Hepatocyte (in vitro differentiated cells): ENCODE results near the gene CEP295NL.

Source experiments
- EZH2 ChIP-seq: fragments of 200-600 bp; sonication (generic); IDR thresholded peaks from 2 replicates; pipeline ENCODE4 v1.6.1; 2016; ENCODE audit warnings: antibody characterized with exemption, mild to moderate bottlenecking, borderline replicate concordance
- EZH2phosphoT487 ChIP-seq: fragments of 200-600 bp; sonication (generic); IDR thresholded peaks from one replicate; pipeline ENCODE4 v1.6.1; 2018; ENCODE audit warnings: antibody characterized with exemption, mild to moderate bottlenecking, low read depth, moderate library complexity; ENCODE audit not compliant: unreplicated experiment, severe bottlenecking
- TF ChIP-seq, protein P1 (sequence below): fragments of 200-600 bp; sonication (generic); IDR thresholded peaks from 2 replicates; pipeline ENCODE4 v1.5.1; 2016; ENCODE audit warnings: antibody characterized with exemption, mild to moderate bottlenecking; ENCODE audit not compliant: poor library complexity

DNA sequence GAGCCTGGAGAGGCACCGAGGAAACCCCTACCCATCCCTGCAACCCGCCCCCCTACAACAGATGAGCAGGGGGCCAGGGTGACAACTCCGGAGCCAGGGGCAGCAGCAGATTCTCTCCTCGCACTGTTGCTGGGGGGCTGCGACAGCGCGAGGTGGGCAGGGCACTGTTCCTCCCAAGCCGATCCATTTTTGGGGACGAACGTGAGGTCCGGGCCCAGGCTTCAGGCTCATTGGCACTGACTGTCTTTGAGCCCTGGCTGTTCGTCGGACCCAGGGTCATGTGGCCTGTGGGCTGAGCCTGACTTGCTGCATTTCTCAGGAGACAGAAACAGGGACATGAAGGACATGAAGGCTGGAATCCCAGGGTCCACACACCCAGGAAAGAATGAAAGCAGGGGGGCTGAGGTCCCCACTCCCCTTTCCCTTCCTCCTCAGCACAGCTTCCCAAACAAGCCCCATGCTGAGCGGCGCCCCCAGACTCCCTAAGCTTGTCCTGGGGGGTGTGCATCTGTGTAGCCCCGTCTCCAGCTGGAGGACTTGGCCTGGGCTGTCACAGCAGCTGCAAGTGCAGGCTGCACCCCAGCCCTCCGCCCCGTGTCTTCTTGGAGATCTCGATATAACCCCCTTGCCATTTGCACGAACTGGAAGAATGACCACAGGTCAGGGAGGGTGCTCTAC, 18.7 kb downstream of the CEP295NL start:
- TF ChIP-seq EZH2, result no peak
- TF ChIP-seq, protein P1, sequence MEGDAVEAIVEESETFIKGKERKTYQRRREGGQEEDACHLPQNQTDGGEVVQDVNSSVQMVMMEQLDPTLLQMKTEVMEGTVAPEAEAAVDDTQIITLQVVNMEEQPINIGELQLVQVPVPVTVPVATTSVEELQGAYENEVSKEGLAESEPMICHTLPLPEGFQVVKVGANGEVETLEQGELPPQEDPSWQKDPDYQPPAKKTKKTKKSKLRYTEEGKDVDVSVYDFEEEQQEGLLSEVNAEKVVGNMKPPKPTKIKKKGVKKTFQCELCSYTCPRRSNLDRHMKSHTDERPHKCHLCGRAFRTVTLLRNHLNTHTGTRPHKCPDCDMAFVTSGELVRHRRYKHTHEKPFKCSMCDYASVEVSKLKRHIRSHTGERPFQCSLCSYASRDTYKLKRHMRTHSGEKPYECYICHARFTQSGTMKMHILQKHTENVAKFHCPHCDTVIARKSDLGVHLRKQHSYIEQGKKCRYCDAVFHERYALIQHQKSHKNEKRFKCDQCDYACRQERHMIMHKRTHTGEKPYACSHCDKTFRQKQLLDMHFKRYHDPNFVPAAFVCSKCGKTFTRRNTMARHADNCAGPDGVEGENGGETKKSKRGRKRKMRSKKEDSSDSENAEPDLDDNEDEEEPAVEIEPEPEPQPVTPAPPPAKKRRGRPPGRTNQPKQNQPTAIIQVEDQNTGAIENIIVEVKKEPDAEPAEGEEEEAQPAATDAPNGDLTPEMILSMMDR, result no peak
- TF ChIP-seq EZH2phosphoT487, result no peak
